Esophagus squamous epithelium (tissue), 5 donors: Measurements from ENCODE around the gene P4HA2. TPM values are rescaled to one million over a fixed set of nuclear protein-coding genes. Genes with fewer than 3 reads are reported as not detected.

Experiments
- DNase-seq: peaks from one replicate; lab custom pipeline; 2025; lab: John Stamatoyannopoulos, UW
- H3K27ac ChIP-seq, 4 donors: fragments of 200-600 bp; sonication (generic); one replicate each; pipeline ENCODE4 v1.5.1; 2016 to 2019; ENCODE audit warnings: mild to moderate bottlenecking in 1 of 4
- H3K27me3 ChIP-seq, 4 donors: fragments of 200-600 bp; sonication (generic); 1 replicate in 3 of 4; 2 replicates in 1 of 4; pipeline versions ENCODE4 v1.5.1 to v1.6.0; 2017 to 2021; ENCODE audit warnings: antibody characterized with exemption in 1 of 4
- H3K36me3 ChIP-seq, 3 donors: fragments of 200-600 bp; sonication (generic); one replicate each; pipeline ENCODE4 v1.5.1; 2016 to 2019
- H3K4me1 ChIP-seq, 3 donors: fragments of 200-600 bp; sonication (generic); one replicate each; pipeline ENCODE4 v1.5.1; 2017 to 2019
- H3K4me3 ChIP-seq, 4 donors: fragments of 200-600 bp; sonication (generic); 1 replicate in 3 of 4; 2 replicates in 1 of 4; pipeline ENCODE4 v1.5.1; 2016 to 2019; ENCODE audit warnings: mild to moderate bottlenecking in 2 of 4, moderate library complexity in 1 of 4
- H3K9me3 ChIP-seq, 3 donors: fragments of 200-600 bp; sonication (generic); one replicate each; pipeline ENCODE4 v1.5.1; 2016 to 2019
- CTCF ChIP-seq, 6 experiments: fragments of 450-650 bp in 4 of 6; fragments of 200-600 bp in 2 of 6; sonication (generic) in 2 of 6; IDR thresholded peaks; one replicate each; pipeline ENCODE4 v1.5.1; 2016 to 2019; ENCODE audit warnings: antibody characterized with exemption in 6 of 6, mild to moderate bottlenecking in 4 of 6, moderate library complexity in 4 of 6
- POLR2A ChIP-seq, 4 donors: fragments of 450-650 bp; IDR thresholded peaks; one replicate each; pipeline ENCODE4 v1.6.1; 2017; ENCODE audit warnings: antibody characterized with exemption in 4 of 4, mild to moderate bottlenecking in 4 of 4, moderate library complexity in 3 of 4
- WGBS, 2 donors: methylation state at CpG; one replicate each; pipeline ENCODE4 v1.1.5; 2018; 5-methylcytosine and 5-hydroxymethylcytosine counted together
- intact Hi-C: fragments of 100-400 bp; cut with DNase I; formaldehyde crosslinking; loops from one replicate; pipeline ENCODE4 v1.15.0; 2022
- total RNA-seq, 4 donors: library from RNA; depleted of rRNA; stranded (reverse); fragments of >200 nt; gene quantifications; one replicate each; pipeline ENCODE4 v1.1.0, GENCODE V29; 2016
- donor health status: DM: yes; HTN: yes; CAD: no.

The P4HA2 gene
- total RNA-seq, 4 donors from 2014 or later, result 14.7 to 22.2 (median 16.7) TPM

- no peaks in the 10 kb centered on the region for H3K27me3 ChIP-seq
- DNase-seq, result no peak
- H3K4me3 ChIP-seq, result no peak overlapping the region
- no peak for TF ChIP-seq POLR2A (IDR thresholded peaks at IDR 0.05)
- no peak for TF ChIP-seq CTCF (IDR thresholded peaks at IDR 0.05)
- intact Hi-C loops, result no loop called here
- H3K36me3 ChIP-seq, result peaks cover 0 to 95% (median 0%) of the 10 kb centered on the region in 3 donors
- H3K9me3 ChIP-seq, result no peaks in the 10 kb centered on the region
- 85 to 97% methylated on average over 2 of the region's 2 CpGs for WGBS, 2 donors
- no peak overlapping the region for H3K27ac ChIP-seq
- peaks cover 0 to 11% (median 3%) of the 10 kb centered on the region in 3 donors for H3K4me1 ChIP-seq
Measured at GRCh38 chr5:132202711-132203463, 24.8 kb downstream of the P4HA2 start.

- 77 to 88% methylated on average over 3 to 5 of the region's 5 CpGs for WGBS, 2 donors
- peaks cover 0 to 98% (median 0%) of the 10 kb centered on the region in 3 donors for H3K36me3 ChIP-seq
Measured at GRCh38 chr5:132199116-132199680, 28.5 kb downstream of the P4HA2 start.

GRCh38 chr5:132198571-132198970 is 29.1 kb downstream of the P4HA2 start:
- DNase-seq, result no peak
- Histone ChIP-seq H3K27ac (no peak overlapping the region), H3K9me3 (no peaks in the 10 kb centered on the region), H3K27me3 (no peaks in the 10 kb centered on the region), H3K4me1 (no peaks in the 10 kb centered on the region), H3K4me3 (no peak overlapping the region), H3K36me3 (peaks cover 0 to 98% (median 0%) of the 10 kb centered on the region in 3 donors)
- 84 to 88% methylated on average over 3 to 4 of the region's 5 CpGs for WGBS, 2 donors
- no peak for TF ChIP-seq POLR2A (IDR thresholded peaks at IDR 0.05)
- no peak for TF ChIP-seq CTCF (IDR thresholded peaks at IDR 0.05)
- intact Hi-C loops, result no loop called here

More at GRCh38 chr5:132199116-132199680, 28.5 kb downstream of the P4HA2 start:
- no peak for DNase-seq
- H3K9me3 ChIP-seq, result no peaks in the 10 kb centered on the region
- no peaks in the 10 kb centered on the region for H3K27me3 ChIP-seq
- TF ChIP-seq POLR2A (IDR thresholded peaks at IDR 0.05) (no peak), CTCF (IDR thresholded peaks at IDR 0.05) (no peak)
- H3K4me1 ChIP-seq, result no peaks in the 10 kb centered on the region
- intact Hi-C loops, result no loop called here
- H3K4me3 ChIP-seq, result no peak overlapping the region
- no peak overlapping the region for H3K27ac ChIP-seq

GRCh38 chr5:132195727-132196126 is 31.9 kb downstream of the P4HA2 start:
- H3K4me1 ChIP-seq, result no peaks in the 10 kb centered on the region
- H3K9me3 ChIP-seq, result no peaks in the 10 kb centered on the region
- DNase-seq, result no peak
- intact Hi-C loops, result no loop called here
- TF ChIP-seq CTCF (IDR thresholded peaks at IDR 0.05) (no peak), POLR2A (IDR thresholded peaks at IDR 0.05) (no peak)
- no peaks in the 10 kb centered on the region for H3K27me3 ChIP-seq
- H3K4me3 ChIP-seq, result no peak overlapping the region
- H3K36me3 ChIP-seq, result peaks cover 0 to 92% (median 0%) of the 10 kb centered on the region in 3 donors
- 78 to 100% methylated on average over 1 of the region's 1 CpG for WGBS, 2 donors
- H3K27ac ChIP-seq, result no peak overlapping the region

GRCh38 chr5:132193165-132193694 is 34.4 kb downstream of the P4HA2 start:
- no peak for DNase-seq
- no peaks in the 10 kb centered on the region for H3K9me3 ChIP-seq
- intact Hi-C loops, result no loop called here
- TF ChIP-seq CTCF (IDR thresholded peaks at IDR 0.05) (no peak), POLR2A (IDR thresholded peaks at IDR 0.05) (no peak)
- no peak overlapping the region for H3K4me3 ChIP-seq
- no peaks in the 10 kb centered on the region for H3K27me3 ChIP-seq
- peaks cover 0 to 67% (median 0%) of the 10 kb centered on the region in 3 donors for H3K36me3 ChIP-seq
- H3K4me1 ChIP-seq, result no peaks in the 10 kb centered on the region
- 56 to 73% methylated on average over 1 to 2 of the region's 2 CpGs for WGBS, 2 donors
- no peak overlapping the region for H3K27ac ChIP-seq
